Measurements from ENCODE around the gene CUL2. TPM values are rescaled to one million over a fixed set of nuclear protein-coding genes. Genes with fewer than 3 reads are reported as not detected.

CUL2 gene
- total and polyA plus RNA-seq, 10 of the 15 experiments (the other 5 are each of a cell fraction or from before 2014, with no cell fraction given) = 11.9 to 56.5 (median 33.2) TPM

DNA sequence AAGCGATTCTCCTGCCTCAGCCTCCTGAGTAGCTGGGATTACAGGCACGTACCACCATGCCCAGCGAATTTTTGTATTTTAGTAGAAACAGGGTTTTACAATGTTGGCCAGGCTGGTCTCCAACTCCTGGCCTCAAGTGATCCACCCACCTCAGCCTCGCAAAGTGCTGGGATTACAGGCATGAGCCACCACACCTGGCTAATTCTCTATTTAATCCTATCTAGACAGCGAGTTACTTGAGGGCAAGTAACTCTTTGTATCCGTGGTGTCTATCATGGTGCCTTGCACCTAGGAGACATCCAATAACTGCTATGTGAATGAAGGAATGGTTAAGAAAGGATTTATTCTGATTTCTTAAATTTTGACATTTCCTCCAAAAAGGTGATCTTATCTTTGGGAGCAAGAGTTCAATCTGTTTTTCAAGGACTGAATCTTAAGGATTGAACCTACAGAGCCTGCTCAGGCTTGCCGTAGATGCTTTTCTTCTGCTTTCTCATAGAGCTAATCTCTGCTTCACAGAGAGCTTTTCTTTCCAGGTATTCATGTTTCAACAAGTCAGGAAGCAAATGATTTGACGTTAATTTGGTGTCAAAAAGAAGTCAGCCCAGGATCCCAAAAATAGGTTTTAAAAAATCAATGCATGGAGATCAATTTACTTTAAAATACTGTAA is 101.6 kb downstream of the CUL2 start:
- no peaks in the 10 kb centered on the region for H3K27me3 ChIP-seq (replicated peaks in 1 of 2; ENCODE audit: control insufficient read depth in 2 of 2, insufficient read depth in 2 of 2, low read length in 1 of 2)
- ChIA-PET POLR2A (no interaction called here), RAD21 (ENCODE audit: unreplicated experiment) (interaction anchor here (2.9 kb wide), 1 partner anchor 321 kb away, joined by 6 read pairs; no protein-coding TSS in a partner anchor), SMC1A (ENCODE audit: uncharacterized antibody, unreplicated experiment) (interaction anchor here (0.6 to 1.2 kb wide), 2 partner anchors 12 to 320 kb away, joined by 3 to 4 read pairs; no protein-coding TSS in a partner anchor), CTCF (interaction anchor here (1.1 to 1.3 kb wide), 2 partner anchors 39 to 132 kb away, joined by 3 to 4 read pairs; no protein-coding TSS in a partner anchor)
- intact Hi-C loops (cut with micrococcal nuclease; ENCODE audit: unreplicated experiment) = no loop called here
- no peak overlapping the region for H3K4me2 ChIP-seq (ENCODE audit: control insufficient read depth, insufficient read depth)
- no peaks in the 10 kb centered on the region for H4K20me1 ChIP-seq (ENCODE audit: control insufficient read depth, insufficient read depth)
- H3K4me1 ChIP-seq (ENCODE audit: control insufficient read depth, insufficient read depth, low read length) = no peaks in the 10 kb centered on the region
- H3K4me3 ChIP-seq = no peak overlapping the region
- in situ Hi-C loops (cut with MboI) = no loop called here
- DNase-seq (ENCODE audit: low read depth, low spot score) (no peak), ATAC-seq (no peak), FAIRE-seq (no peak)
- no peaks in the 10 kb centered on the region for H3K36me3 ChIP-seq (ENCODE audit: control insufficient read depth in 2 of 2, insufficient read depth in 2 of 2, low read length in 1 of 2)
- no peak overlapping the region for H3K27ac ChIP-seq (ENCODE audit: control insufficient read depth, insufficient read depth)
- H3K79me2 ChIP-seq (ENCODE audit: control insufficient read depth, insufficient read depth, low read length) = no peaks in the 10 kb centered on the region
- WGBS (ENCODE audit: insufficient coverage, insufficient replicate concordance, low lambda C conversion rate, missing lambda C conversion rate) = 60% methylated on average over 8 of the region's 8 CpGs
- H3K9me3 ChIP-seq (replicated peaks; ENCODE audit: control insufficient read depth, insufficient read depth, low read length) = peaks cover 2% of the 10 kb centered on the region; the same call in 1 of the 3 replicates
- BruUV-seq (replicated peaks) = no TSS peak
- no peak overlapping the region for H3K9ac ChIP-seq (ENCODE audit: control insufficient read depth, insufficient read depth, low read length)
- H2AFZ ChIP-seq (ENCODE audit: control insufficient read depth, low read depth, low read length) = no peak overlapping the region
- TF ChIP-seq NR2F1 (conservative IDR thresholded peaks at IDR 0.05) (no peak), CEBPB (IDR thresholded peaks at IDR 0.05; ENCODE audit: borderline replicate concordance in 1 of 2, low read depth in 2 of 2, low read length in 2 of 2) (no peak), ZNF274 (IDR thresholded peaks at IDR 0.05; ENCODE audit: insufficient read depth, insufficient read length) (no peak)

DNA sequence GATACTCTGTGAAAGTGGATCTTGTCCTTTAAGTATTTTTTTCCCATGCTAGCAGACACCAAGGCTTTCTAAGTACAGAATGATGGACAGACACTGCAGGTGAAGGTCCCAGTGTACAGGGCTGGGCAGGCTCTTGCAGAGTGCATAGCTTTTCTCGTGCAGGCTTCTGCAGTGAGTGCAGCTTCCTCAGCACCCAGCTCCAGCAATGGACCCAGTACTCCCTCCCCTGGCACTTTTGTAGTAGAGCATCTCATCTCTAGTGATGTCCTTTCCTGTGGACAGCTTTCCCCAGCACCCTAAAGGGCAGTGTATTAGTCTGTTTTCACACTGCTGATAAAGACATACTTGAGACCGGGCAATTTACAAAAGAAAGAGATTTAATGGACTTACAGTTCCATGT is 104.3 kb downstream of the CUL2 start:
- DNase-seq (ENCODE audit: low read depth, low spot score) = no peak
- Histone ChIP-seq H3K9me3 (replicated peaks; ENCODE audit: control insufficient read depth, insufficient read depth, low read length) (peaks cover 2% of the 10 kb centered on the region; the same call in 1 of the 3 replicates), H3K9ac (ENCODE audit: control insufficient read depth, insufficient read depth, low read length) (no peak overlapping the region), H3K27me3 (replicated peaks in 1 of 2; ENCODE audit: control insufficient read depth in 2 of 2, insufficient read depth in 2 of 2, low read length in 1 of 2) (no peaks in the 10 kb centered on the region), H3K36me3 (ENCODE audit: control insufficient read depth in 2 of 2, insufficient read depth in 2 of 2, low read length in 1 of 2) (no peaks in the 10 kb centered on the region), H2AFZ (ENCODE audit: control insufficient read depth, low read depth, low read length) (no peak overlapping the region), H3K4me3 (no peak overlapping the region), H3K27ac (ENCODE audit: control insufficient read depth, insufficient read depth) (no peak overlapping the region), H3K4me1 (ENCODE audit: control insufficient read depth, insufficient read depth, low read length) (no peaks in the 10 kb centered on the region), H4K20me1 (ENCODE audit: control insufficient read depth, insufficient read depth) (no peaks in the 10 kb centered on the region), H3K79me2 (ENCODE audit: control insufficient read depth, insufficient read depth, low read length) (no peaks in the 10 kb centered on the region), H3K4me2 (ENCODE audit: control insufficient read depth, insufficient read depth) (no peak overlapping the region)
- in situ Hi-C loops (cut with MboI) = no loop called here
- intact Hi-C loops (cut with micrococcal nuclease; ENCODE audit: unreplicated experiment) = no loop called here
- SMC1A ChIA-PET (ENCODE audit: uncharacterized antibody, unreplicated experiment) = interaction anchor here (0.6 to 1.1 kb wide), 4 partner anchors 9 to 1765 kb away, joined by 3 to 4 read pairs (median 4); no protein-coding TSS in a partner anchor
- no peak for TF ChIP-seq FOS (IDR thresholded peaks at IDR 0.05; ENCODE audit: borderline replicate concordance, extremely low read depth, insufficient read length)
- TF ChIP-seq, protein P1, sequence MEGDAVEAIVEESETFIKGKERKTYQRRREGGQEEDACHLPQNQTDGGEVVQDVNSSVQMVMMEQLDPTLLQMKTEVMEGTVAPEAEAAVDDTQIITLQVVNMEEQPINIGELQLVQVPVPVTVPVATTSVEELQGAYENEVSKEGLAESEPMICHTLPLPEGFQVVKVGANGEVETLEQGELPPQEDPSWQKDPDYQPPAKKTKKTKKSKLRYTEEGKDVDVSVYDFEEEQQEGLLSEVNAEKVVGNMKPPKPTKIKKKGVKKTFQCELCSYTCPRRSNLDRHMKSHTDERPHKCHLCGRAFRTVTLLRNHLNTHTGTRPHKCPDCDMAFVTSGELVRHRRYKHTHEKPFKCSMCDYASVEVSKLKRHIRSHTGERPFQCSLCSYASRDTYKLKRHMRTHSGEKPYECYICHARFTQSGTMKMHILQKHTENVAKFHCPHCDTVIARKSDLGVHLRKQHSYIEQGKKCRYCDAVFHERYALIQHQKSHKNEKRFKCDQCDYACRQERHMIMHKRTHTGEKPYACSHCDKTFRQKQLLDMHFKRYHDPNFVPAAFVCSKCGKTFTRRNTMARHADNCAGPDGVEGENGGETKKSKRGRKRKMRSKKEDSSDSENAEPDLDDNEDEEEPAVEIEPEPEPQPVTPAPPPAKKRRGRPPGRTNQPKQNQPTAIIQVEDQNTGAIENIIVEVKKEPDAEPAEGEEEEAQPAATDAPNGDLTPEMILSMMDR (IDR thresholded peaks at IDR 0.05 in 2 of 3, conservative IDR thresholded peaks at IDR 0.05 in 1 of 3; ENCODE audit: control insufficient read depth in 2 of 3, extremely low read depth in 1 of 3, insufficient read depth in 1 of 3, low read depth in 3 of 3, low read length in 3 of 3) = 0 out of 6 replicates have a peak, but pooled peaks of 1 of the 3 experiments have one; percentile 5
- FAIRE-seq = no peak
- CTCF ChIA-PET = interaction anchor here (1.1 to 3.0 kb wide), 3 partner anchors 8 to 330 kb away, joined by 3 to 15 read pairs (median 4); no protein-coding TSS in a partner anchor
- BruUV-seq (replicated peaks) = no TSS peak
- POLR2A ChIA-PET = no interaction called here
- peak; percentile 56 for ATAC-seq
- WGBS (ENCODE audit: insufficient coverage, insufficient replicate concordance, low lambda C conversion rate, missing lambda C conversion rate) = 45% methylated on average over 2 of the region's 2 CpGs
- RAD21 ChIA-PET (ENCODE audit: unreplicated experiment) = interaction anchor here (2.9 to 3.6 kb wide), 2 partner anchors 262 to 318 kb away, joined by 6 to 14 read pairs; no protein-coding TSS in a partner anchor

Measured in GM12878 (cell line).